WTC11 (cell line): ENCODE data around the gene ARHGAP26.

ENCODE experiments used
- FOXJ3 ChIP-seq: sonication (generic); formaldehyde crosslinking; IDR thresholded peaks from 2 replicates; pipeline ENCODE4 v1.9.0; 2021; ENCODE audit warnings: missing genetic modification reagents, mild to moderate bottlenecking, borderline replicate concordance
- FOXP1 ChIP-seq: sonication (generic); formaldehyde crosslinking; IDR thresholded peaks from 2 replicates; pipeline ENCODE4 v1.8.0; 2022; ENCODE audit warnings: missing genetic modification reagents, mild to moderate bottlenecking, moderate library complexity, borderline replicate concordance
- NR3C1 ChIP-seq: sonication (generic); formaldehyde crosslinking; conservative IDR thresholded peaks from 2 replicates; pipeline ENCODE4 v1.8.1; 2023; ENCODE audit warnings: low read depth, mild to moderate bottlenecking, missing genetic modification reagents
- TF ChIP-seq, protein P1 (sequence below): fragments of 200-600 bp; IDR thresholded peaks from 2 replicates; pipeline ENCODE4 v1.8.0; 2022; ENCODE audit warnings: antibody characterized with exemption

DNA sequence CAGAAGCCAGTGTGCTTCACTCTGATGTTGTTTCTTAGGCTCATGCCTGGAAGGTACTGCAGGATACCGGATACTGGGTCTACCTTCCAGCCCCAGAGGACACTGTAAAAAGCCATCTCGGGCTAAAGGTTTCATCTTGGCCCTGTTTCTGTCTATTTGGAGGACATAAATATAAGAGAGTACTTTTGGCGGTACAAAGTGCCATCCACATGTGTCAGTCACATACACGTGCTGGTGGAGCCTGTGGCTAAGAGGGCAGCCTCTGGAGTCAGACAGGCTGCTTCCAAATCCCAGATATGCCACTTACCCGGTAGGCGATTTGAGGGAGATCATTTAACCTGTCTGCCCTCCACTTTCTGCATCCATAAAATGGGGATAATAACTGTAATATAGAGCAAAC is 472.9 kb downstream of the ARHGAP26 start:
- no peak for TF ChIP-seq FOXJ3 (CRISPR knock-in tag)
- TF ChIP-seq, protein P1, sequence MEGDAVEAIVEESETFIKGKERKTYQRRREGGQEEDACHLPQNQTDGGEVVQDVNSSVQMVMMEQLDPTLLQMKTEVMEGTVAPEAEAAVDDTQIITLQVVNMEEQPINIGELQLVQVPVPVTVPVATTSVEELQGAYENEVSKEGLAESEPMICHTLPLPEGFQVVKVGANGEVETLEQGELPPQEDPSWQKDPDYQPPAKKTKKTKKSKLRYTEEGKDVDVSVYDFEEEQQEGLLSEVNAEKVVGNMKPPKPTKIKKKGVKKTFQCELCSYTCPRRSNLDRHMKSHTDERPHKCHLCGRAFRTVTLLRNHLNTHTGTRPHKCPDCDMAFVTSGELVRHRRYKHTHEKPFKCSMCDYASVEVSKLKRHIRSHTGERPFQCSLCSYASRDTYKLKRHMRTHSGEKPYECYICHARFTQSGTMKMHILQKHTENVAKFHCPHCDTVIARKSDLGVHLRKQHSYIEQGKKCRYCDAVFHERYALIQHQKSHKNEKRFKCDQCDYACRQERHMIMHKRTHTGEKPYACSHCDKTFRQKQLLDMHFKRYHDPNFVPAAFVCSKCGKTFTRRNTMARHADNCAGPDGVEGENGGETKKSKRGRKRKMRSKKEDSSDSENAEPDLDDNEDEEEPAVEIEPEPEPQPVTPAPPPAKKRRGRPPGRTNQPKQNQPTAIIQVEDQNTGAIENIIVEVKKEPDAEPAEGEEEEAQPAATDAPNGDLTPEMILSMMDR, result no peak
- no peak for TF ChIP-seq FOXP1 (CRISPR knock-in tag)
- TF ChIP-seq NR3C1 (CRISPR knock-in tag), result no peak
